ENCODE measurements around the gene SETD4.

GRCh38 chr21:35988416-35989137 lies 71.7 kb downstream of the SETD4 start:
- no peak for TF ChIP-seq POLR2AphosphoS5 (IDR thresholded peaks at IDR 0.05)
- TF ChIP-seq, protein P1, sequence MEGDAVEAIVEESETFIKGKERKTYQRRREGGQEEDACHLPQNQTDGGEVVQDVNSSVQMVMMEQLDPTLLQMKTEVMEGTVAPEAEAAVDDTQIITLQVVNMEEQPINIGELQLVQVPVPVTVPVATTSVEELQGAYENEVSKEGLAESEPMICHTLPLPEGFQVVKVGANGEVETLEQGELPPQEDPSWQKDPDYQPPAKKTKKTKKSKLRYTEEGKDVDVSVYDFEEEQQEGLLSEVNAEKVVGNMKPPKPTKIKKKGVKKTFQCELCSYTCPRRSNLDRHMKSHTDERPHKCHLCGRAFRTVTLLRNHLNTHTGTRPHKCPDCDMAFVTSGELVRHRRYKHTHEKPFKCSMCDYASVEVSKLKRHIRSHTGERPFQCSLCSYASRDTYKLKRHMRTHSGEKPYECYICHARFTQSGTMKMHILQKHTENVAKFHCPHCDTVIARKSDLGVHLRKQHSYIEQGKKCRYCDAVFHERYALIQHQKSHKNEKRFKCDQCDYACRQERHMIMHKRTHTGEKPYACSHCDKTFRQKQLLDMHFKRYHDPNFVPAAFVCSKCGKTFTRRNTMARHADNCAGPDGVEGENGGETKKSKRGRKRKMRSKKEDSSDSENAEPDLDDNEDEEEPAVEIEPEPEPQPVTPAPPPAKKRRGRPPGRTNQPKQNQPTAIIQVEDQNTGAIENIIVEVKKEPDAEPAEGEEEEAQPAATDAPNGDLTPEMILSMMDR (IDR thresholded peaks at IDR 0.05): no peak
